Effector memory CD8-positive, alpha-beta T cell (primary cell): ENCODE results near the gene DTNB.
A peak's percentile ranks its signal among the peaks of the same experiment; 100 is the strongest.

Experiments
- ATAC-seq: fragments of 150-1000 bp; cut with Tn5 transposase; replicated peaks from 2 replicates; pipeline ENCODE4 v1.10.0; 2021; ENCODE audit warnings: mild to moderate bottlenecking, moderate library complexity
- DNase-seq, 3 experiments: peaks; one replicate each; pipeline ENCODE4 v3.0.0; 2021
- H3K27ac Mint-ChIP-seq, 2 donors: one replicate each; pipeline ENCODE4 v1.8.0; 2022; ENCODE audit warnings: mild to moderate bottlenecking in 2 of 2, mixed read lengths in 2 of 2, moderate library complexity in 2 of 2
- H3K27me3 Mint-ChIP-seq, 2 donors: one replicate each; pipeline ENCODE4 v1.8.0; 2022; ENCODE audit warnings: mixed read lengths in 2 of 2
- H3K36me3 Mint-ChIP-seq: one replicate; pipeline ENCODE4 v1.8.0; 2022; ENCODE audit warnings: mild to moderate bottlenecking, moderate library complexity, mixed read lengths; ENCODE audit not compliant: insufficient read depth
- H3K4me1 Mint-ChIP-seq, 2 donors: one replicate each; pipeline ENCODE4 v1.8.0; 2022; ENCODE audit warnings: low read depth in 2 of 2, mixed read lengths in 2 of 2
- H3K4me3 Mint-ChIP-seq, 2 donors: one replicate each; pipeline ENCODE4 v1.8.0; 2022; ENCODE audit warnings: mild to moderate bottlenecking in 2 of 2, mixed read lengths in 2 of 2, moderate library complexity in 2 of 2
- H3K9me3 Mint-ChIP-seq, 2 donors: one replicate each; pipeline ENCODE4 v1.8.0; 2022; ENCODE audit warnings: mixed read lengths in 2 of 2

Gene DTNB

GRCh38 chr2:25334482-25334881 is 338.9 kb downstream of the DTNB start:
- H3K27ac Mint-ChIP-seq: peak overlapping the region; percentile 71 to 73
- H3K36me3 Mint-ChIP-seq: peaks cover 4% of the 10 kb centered on the region
- H3K27me3 Mint-ChIP-seq: no peaks in the 10 kb centered on the region
- H3K4me1 Mint-ChIP-seq: peaks cover 60 to 74% of the 10 kb centered on the region in 2 donors
- DNase-seq: no peak
- no peaks in the 10 kb centered on the region for H3K9me3 Mint-ChIP-seq
- peak overlapping the region; percentile 59 to 62 for H3K4me3 Mint-ChIP-seq
- ATAC-seq: no peak

- H3K4me1 Mint-ChIP-seq: peaks cover 56 to 69% of the 10 kb centered on the region in 2 donors
- H3K27me3 Mint-ChIP-seq: no peaks in the 10 kb centered on the region
- H3K4me3 Mint-ChIP-seq: peak overlapping the region; percentile 59 to 62
- peak; percentile 76 for ATAC-seq
- H3K27ac Mint-ChIP-seq: peak overlapping the region; percentile 71 to 73
- H3K36me3 Mint-ChIP-seq: peaks cover 4% of the 10 kb centered on the region
- DNase-seq: no peak
- H3K9me3 Mint-ChIP-seq: no peaks in the 10 kb centered on the region
These were observed 339.4 kb downstream of the DTNB start for GRCh38 chr2:25333981-25334380.

GRCh38 chr2:25332571-25332970 is 340.8 kb downstream of the DTNB start:
- H3K4me3 Mint-ChIP-seq: no peak overlapping the region
- no peaks in the 10 kb centered on the region for H3K27me3 Mint-ChIP-seq
- ATAC-seq: no peak
- H3K36me3 Mint-ChIP-seq: peaks cover 7% of the 10 kb centered on the region
- no peak for DNase-seq
- H3K27ac Mint-ChIP-seq: peak overlapping the region in 1 of 2 donors; percentile 21
- H3K4me1 Mint-ChIP-seq: peaks cover 48 to 56% of the 10 kb centered on the region in 2 donors
- H3K9me3 Mint-ChIP-seq: peaks cover 0 to 3% of the 10 kb centered on the region in 2 donors

DNA sequence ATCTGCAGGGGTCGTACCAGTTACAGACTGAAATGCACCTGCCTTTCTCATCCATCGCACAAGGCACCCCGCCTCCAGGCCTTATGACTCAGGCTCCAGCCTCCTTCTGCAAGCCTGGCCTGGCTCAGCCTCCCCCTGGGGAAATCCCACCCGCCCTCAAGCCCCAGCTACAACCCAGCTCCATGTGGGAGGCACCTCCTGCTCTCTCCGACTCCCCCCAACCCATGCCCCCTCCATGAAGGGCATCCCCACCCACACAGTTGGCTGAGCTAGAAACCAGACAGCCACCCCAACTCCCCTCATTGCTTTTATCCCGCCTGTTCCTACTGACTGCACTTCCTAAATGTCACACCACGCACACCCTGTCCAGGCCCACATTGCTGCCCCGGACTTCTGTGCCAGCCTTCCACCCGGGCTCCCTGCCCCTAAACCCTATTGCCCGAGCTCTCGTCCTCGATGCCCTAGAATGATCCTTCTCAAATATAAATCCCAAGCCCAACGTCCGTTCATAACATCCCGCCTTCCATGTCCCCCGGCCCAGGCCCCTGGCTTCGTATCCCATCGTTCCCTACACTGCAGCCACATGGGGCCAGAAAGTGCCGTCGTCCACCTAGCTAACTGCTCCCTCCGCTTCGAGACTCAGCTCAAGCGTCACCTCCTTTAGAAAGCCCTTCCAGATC is 341.6 kb downstream of the DTNB start:
- ATAC-seq: no peak
- Mint-ChIP-seq H3K4me1 (peaks cover 44 to 48% of the 10 kb centered on the region in 2 donors), H3K9me3 (peaks cover 0 to 8% of the 10 kb centered on the region in 2 donors), H3K36me3 (peaks cover 3% of the 10 kb centered on the region), H3K4me3 (no peak overlapping the region), H3K27me3 (no peaks in the 10 kb centered on the region), H3K27ac (peak overlapping the region in 1 of 2 donors; percentile 32)
- no peak for DNase-seq

DNA sequence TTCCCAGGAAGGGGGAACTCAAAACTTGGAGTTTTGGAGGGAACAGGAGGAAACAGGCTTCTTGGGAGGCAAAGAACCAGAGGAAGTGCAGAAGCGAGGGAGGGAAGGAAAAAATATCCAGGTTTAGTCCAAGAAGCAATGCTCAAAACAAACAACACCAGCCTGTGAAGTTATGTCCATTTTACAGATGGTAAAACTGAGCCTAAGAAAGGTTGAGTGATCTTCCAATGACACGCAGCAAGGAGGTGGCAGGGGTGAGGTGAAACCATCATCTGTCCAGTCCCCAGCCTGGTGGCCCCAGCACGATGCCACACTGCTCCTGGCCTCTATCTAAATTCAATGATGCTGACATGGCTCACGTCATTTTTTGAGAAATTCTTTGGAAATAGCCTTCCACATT is 342.4 kb downstream of the DTNB start:
- ATAC-seq (no peak), DNase-seq (no peak)
- peak overlapping the region in 1 of 2 donors; percentile 32 for H3K27ac Mint-ChIP-seq
- H3K4me1 Mint-ChIP-seq: peaks cover 40 to 45% of the 10 kb centered on the region in 2 donors
- peaks cover 2 to 8% of the 10 kb centered on the region in 2 donors for H3K9me3 Mint-ChIP-seq
- H3K27me3 Mint-ChIP-seq: no peaks in the 10 kb centered on the region
- peaks cover 3% of the 10 kb centered on the region for H3K36me3 Mint-ChIP-seq
- H3K4me3 Mint-ChIP-seq: no peak overlapping the region

- H3K27ac Mint-ChIP-seq: no peak overlapping the region
These were observed 343.1 kb downstream of the DTNB start for GRCh38 chr2:25330273-25330672.

GRCh38 chr2:25328152-25329085 is 345.0 kb downstream of the DTNB start:
- H3K27me3 Mint-ChIP-seq: no peaks in the 10 kb centered on the region
- DNase-seq (no peak), ATAC-seq (no peak)
- H3K4me1 Mint-ChIP-seq: peaks cover 30 to 42% of the 10 kb centered on the region in 2 donors
- H3K4me3 Mint-ChIP-seq: no peak overlapping the region
- H3K27ac Mint-ChIP-seq: no peak overlapping the region
- H3K9me3 Mint-ChIP-seq: peaks cover 2 to 8% of the 10 kb centered on the region in 2 donors
- H3K36me3 Mint-ChIP-seq: peaks cover 3% of the 10 kb centered on the region

More at GRCh38 chr2:25330273-25330672, 343.1 kb downstream of the DTNB start:
- H3K4me3 Mint-ChIP-seq: no peak overlapping the region
- DNase-seq: no peak
- H3K27me3 Mint-ChIP-seq: no peaks in the 10 kb centered on the region
- peaks cover 3% of the 10 kb centered on the region for H3K36me3 Mint-ChIP-seq
- peaks cover 34 to 45% of the 10 kb centered on the region in 2 donors for H3K4me1 Mint-ChIP-seq
- peaks cover 2 to 8% of the 10 kb centered on the region in 2 donors for H3K9me3 Mint-ChIP-seq
- no peak for ATAC-seq
